ENCODE measurements around the gene TAF8.

Gene TAF8

GRCh38 chr6:42123379-42124103 is 73.2 kb downstream of the TAF8 start:
- no peak for DNase-seq (ENCODE audit: low spot score)

DNA sequence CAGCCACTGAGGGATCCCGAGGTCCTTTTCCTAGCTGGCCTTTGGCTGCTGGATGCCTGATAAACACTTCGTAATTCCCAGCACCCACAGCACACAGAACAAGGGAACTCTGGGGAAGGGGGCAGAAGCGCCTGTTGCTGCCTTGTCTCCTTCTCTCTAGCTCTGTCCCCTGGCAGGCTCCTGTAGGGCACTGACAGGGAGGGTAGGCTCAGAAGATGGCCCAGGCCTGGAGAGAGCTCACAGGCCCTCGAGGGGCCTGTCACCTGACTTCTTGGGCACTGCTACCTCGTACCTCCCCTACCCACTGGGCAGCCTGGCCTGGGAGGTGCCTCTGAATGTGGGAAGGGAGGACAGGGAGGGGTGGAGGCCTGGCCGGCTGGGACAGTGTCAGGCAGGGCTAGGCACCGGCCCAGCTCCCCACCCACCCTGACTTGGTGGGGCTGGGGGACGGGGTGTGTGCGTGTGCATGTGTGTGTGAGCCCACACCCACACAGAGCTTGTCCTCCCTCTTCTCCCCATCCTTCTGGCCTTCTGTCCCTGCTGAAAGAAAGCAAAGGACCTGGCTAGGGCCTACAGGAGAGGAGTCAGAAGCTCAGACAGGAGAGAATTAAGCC is 74.0 kb downstream of the TAF8 start:
- DNase-seq (ENCODE audit: low spot score): no peak

GRCh38 chr6:42125231-42125630 is 74.9 kb downstream of the TAF8 start:
- no peak for DNase-seq (ENCODE audit: low spot score)

GRCh38 chr6:42125663-42126062 is 75.3 kb downstream of the TAF8 start:
- no peak for DNase-seq (ENCODE audit: low spot score)

DNA sequence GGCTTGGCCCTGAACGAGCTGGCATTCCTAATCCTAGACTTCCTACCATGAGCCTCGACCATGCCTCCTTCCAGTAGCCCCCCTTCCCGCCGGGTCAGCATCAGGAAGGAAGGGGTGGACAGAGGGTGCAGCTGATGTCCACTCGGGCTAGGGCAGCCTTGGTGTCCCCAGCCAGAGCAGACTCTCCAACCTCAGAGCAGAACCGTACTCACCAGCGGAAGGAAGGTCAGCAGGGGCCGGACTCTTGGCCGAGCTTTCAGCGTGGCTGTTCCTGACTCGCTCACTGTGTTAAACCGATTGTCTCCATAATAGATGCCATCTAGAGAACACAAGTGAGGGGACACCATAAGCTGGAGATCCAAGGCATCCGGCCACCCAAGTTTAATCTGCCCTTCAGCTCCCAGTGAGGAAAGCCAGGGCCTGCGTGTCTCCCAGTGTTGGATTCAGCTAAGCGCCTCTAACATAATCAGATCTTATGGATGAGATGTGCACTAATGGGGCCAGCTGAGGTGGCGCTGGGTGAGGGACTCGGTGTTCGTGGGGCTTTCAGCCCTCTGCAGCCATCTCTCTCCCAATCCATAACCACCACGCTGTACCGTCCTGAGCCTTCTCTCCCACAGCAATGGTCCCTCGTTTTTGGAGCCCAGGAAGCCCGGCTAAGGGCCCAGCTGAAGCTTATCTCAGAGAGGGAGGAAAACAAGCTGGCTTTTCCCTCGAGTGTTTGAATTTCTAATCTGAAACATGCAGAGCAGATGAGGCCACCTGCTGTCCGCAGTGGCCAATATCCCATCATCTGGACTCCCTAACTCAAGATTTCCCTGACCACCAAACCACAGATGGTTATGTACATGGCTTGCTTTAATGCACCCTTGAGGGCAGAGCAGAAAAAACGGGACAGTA is 78.4 kb downstream of the TAF8 start:
- no peak for DNase-seq (ENCODE audit: low spot score)

GRCh38 chr6:42129360-42129676 is 79.0 kb downstream of the TAF8 start:
- no peak for DNase-seq (ENCODE audit: low spot score)

DNA sequence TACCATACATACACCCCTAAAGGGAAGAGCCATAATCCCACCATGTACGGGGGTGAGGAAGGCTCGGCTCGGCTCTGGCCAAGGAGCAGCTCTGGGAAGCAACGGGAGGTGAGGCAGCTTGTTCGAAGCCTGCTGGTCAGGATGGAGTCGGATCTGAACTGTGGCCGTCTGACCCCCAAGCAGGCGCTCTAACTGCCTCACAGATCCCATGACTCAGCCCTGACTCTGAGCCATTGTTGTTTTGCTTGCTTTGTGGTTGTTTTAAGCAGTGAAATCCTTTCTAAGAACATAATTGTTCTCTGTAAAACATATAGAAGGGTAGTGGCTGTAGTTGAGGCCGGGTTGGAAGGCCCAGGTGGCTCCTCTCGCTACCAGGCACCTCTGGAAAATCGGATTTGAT is 81.2 kb downstream of the TAF8 start:
- no peak for DNase-seq (ENCODE audit: low spot score)

GRCh38 chr6:42133926-42134325 is 83.6 kb downstream of the TAF8 start:
- DNase-seq (ENCODE audit: low spot score): no peak

DNA sequence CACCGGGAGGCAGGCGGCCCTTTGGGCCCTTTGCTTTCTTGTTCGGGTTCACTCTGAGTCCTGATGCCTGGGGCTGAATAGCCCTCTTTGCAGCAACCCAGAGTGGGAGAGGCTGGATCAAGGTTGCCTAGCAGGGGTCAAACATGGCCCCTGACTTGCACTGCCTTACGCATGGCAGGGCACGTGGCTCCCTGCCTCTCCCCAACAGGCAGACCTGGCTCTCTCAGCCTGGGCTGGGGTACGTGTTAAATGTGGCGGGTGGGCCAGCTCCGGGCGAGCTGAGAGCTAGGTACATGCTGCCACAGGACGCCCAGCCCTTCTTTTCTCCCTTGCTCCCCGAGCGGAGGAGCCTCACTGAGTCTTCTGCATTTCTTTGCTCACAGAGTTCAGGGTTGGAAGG is 84.8 kb downstream of the TAF8 start:
- no peak for DNase-seq (ENCODE audit: low spot score)

DNA sequence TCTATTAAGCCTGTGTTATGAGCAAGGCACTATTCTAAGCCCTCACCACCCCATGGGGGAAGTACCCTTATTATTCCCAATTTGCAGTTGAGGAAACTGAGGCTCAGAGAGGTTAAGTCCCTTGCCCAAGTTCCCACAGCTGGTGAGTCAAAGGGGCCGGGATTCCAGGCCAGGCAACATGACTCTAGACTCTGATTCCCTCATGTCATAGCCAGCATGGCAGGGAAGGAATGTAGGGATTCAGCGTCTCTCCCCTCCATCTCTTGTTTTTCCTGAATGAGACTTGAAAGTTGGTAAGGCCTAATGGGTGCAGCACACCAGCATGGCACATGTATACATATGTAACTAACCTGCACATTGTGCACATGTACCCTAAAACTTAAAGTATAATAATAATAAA is 85.4 kb downstream of the TAF8 start:
- DNase-seq (ENCODE audit: low spot score): no peak

- no peak for DNase-seq (ENCODE audit: low spot score)
Measured at GRCh38 chr6:42136508-42137193, 86.3 kb downstream of the TAF8 start.

Measured in CD4-positive, alpha-beta T cell treated with Interleukin-15 for 4 hours (primary cell).